LoVo (cell line): ENCODE measurements around the gene ZBTB24.

Source experiments
- DNase-seq: peaks from one replicate; pipeline ENCODE4 v3.0.0-alpha.2; 2016; ENCODE audit warnings: low spot score

ZBTB24 gene

GRCh38 chr6:109420751-109421150, 62.3 kb downstream of the ZBTB24 start:
- DNase-seq: no peak

DNA sequence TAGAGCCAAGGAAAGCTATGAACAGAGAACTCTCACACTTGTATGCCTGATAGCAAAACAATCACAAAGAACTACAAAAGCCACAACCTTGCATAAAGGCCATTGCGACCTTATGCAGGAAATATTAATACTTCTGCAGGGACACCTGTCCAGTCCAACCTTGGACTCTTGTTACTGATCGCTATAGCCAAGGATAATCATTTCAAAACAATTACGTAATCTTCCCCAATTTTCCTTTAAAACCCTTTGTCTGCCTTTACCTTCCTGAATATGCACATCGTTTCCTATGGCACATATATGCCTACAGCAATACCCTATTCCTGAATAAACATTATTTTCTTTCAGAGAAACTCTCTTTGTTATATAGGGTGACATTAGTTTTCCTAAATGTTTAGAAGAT, 65.4 kb downstream of the ZBTB24 start:
- DNase-seq: no peak
